COR-L47 (cell line): ENCODE results near the gene JAG2.

Experiments
- DNase-seq: peaks from one replicate; lab custom pipeline; 2025; lab: John Stamatoyannopoulos, UW

The JAG2 gene

GRCh38 chr14:105181549-105182295, 13.1 kb upstream of the JAG2 start:
- no peak for DNase-seq

DNA sequence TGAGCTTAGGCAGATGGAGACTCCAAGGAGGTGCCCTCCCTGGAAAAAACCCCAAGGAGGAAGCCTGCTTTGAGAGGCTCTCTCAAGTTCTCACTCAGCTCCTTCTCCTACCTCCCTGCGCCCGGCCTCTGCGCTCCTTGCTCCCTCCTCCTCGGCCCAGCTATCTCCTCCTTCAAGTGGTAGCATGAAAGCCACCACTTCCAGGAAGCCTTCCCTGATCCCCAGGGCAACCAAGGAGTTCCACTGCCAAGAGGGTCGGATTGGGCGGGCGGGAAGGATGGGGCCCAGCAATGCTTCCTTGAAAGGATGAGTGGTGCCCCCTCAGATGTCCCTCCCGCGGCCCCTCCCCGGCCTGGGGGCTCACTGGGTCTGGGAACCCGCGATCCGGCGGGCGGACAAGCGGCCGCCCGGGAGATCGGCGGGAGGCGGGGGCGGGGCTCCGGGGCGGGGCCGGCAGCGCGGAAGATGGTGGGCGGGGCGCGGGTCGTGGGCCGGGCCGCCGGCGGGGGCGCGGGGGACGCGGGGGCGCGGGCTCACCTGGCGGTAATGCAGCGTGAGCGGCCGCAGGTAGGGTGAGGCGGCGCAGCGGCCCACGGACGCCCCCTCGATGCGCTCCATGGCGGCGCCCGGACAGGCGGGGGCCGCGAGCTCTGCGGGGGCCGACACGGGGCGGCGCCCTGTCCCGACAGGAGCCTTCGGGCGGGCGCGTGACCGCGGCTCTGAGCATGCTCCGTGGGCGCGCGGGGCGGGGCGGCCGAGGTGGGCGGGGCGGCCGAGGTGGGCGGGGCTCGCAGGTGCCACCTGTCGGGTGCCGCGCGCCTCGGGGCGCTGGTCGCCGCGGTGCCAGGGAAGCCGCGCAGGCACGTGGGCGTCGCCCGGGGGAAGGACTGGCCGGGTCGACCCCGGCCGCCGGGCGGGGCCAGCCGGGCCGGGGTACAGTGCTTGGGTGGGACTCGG, 12.3 kb upstream of the JAG2 start, which contains the start of gene NUDT14:
TSS of gene NUDT14 (minus strand) at position 721 of the 957 bp plus-strand sequence. CDS start at position 618, 103 bp downstream.
- peak; percentile 83 for DNase-seq

GRCh38 chr14:105179191-105179590, 10.6 kb upstream of the JAG2 start:
- DNase-seq, result no peak

GRCh38 chr14:105178868-105179140, 10.2 kb upstream of the JAG2 start:
- no peak for DNase-seq

- DNase-seq, result no peak
Observed at GRCh38 chr14:105178069-105178867, 9.7 kb upstream of the JAG2 start.

DNA sequence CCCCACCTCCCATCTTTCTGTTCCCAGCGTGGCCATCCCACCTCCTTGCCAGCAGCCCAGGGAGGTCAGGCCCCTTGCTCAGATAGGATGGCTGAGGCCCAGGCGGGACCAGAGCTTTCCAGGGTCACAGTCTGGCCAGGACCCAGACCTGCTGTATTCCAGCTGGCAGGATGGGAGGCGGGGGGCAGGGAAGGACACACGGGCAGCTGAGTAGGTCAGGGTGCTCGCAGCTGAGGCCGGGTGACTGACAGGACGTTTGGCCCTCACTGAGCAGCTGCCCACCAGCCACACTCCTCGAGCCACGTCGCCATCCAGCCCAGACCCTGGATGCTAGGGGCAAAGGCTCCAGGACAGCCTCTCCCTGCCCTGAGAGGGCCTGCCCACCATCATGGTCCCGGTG, 8.5 kb upstream of the JAG2 start:
- DNase-seq, result no peak

GRCh38 chr14:105176513-105176912, 7.9 kb upstream of the JAG2 start:
- no peak for DNase-seq

DNA sequence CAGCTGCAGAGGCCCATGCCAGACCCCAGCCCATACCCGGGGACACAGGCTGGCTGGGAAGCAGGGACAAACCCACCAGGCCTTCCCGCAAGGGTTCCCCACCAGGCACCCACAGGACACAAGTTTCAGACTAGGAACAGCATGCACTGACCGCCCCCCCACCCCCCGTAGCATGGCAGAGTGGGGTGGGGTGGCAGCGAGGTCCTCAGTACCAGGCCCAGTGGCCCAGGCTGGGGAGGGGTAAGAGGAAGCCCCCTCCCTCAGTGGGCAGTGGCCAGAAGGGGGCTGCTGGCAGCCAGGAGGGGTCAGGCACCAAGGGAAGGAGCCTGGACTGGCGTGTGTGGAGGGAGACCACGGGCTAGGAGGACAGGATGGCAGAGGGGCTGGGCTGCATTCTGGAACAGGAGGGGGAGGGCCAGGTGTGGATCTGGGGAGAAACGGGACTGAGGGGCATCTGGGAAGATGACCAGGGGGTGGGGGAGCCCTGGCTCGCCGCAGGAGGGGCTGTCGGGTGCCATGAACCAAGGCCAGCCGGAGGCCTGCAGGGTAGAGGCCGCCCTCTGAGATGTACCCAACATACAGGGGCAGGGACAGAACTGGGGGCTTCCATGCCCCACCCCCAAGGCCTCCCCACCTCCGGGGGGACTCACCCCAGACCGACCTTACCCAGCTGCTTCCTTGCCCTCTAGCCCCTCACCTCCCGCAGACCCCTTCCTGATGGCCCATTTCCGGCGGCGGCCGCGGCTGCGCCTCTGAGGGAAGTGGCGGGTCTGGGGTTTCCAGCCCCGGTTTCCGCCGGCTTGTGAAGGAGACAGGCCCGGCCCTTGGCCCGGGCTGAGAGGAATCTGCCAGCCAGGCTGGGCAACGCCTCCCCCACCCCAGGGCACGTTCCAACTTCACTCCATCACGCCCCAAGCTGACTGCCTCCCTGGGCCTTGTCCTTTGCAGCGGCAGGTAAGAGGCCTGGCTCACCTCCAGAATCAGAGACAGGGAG, 5.6 kb upstream of the JAG2 start:
- DNase-seq, result no peak

DNA sequence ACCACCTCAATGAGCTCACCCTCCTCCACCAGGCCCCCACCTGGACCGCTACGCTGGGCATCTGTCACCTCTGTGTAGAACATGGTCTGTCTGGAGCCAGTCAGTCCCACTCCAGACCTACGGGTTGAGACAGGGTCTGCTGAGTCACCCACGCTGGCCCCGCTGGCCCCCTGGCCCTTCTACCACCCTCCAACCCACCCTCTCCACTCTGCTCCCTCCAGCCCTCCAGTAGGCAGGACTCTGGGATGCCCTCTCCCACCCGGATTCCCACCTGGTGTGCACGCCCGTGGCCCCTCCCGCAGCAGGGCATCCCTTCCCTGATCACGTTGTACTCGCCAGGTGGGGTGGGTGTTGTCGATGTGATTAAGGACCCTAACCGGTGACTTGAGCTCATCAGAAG, 4.6 kb upstream of the JAG2 start:
- no peak for DNase-seq

DNA sequence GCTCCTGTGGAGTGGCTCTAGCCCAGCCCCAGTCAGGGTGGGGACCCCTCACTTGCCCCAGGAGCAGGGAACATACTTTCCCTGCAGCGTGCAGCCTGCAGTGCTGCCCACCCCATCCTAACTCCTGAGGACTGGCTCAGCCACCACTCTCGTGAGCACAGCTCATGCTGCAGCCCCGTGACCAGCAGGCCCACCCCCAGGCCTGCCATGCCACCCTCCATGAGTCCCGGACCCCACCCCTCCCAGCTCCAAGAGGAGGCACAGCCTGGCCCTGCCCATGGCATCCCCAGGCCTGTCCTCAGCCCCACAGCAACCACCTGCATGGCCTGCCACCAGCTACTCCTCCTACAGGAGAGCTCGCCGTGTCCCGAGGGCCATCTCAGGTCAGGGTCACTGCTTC, 3.9 kb upstream of the JAG2 start:
- DNase-seq, result no peak

DNA sequence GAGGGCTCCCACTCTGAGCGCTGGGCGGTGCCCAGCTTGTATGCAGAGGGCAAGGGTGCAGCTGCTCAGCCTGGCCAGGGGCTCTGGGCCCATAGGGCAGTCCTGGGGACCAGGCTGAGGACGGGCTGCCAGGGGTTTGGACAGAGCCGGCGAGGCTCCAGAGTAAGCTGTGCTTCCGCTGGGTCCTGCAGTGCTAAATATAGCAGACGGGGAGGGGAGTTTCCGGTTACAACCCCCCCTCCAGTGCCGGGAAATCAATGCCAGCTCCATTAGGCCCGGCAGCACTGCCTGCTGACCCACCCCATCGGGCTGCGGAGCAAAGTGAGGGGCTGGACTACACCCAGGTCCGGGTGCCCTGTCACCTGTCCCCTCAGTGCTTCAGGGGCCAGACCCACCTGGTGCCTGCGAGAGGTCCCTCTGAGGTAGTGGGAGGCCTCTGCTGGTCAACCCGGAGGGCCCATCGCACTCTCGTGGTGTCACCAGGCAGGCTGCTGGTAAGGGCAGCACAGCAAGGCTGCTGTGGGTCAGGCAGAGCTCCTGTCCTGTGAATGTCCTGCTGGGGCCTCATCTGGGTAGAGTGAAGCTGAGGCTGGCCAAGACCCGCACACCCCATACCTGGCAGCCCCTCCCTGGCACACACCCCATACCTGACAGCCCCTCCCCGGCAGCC, 2.6 kb upstream of the JAG2 start:
- peak; percentile 84 for DNase-seq

DNA sequence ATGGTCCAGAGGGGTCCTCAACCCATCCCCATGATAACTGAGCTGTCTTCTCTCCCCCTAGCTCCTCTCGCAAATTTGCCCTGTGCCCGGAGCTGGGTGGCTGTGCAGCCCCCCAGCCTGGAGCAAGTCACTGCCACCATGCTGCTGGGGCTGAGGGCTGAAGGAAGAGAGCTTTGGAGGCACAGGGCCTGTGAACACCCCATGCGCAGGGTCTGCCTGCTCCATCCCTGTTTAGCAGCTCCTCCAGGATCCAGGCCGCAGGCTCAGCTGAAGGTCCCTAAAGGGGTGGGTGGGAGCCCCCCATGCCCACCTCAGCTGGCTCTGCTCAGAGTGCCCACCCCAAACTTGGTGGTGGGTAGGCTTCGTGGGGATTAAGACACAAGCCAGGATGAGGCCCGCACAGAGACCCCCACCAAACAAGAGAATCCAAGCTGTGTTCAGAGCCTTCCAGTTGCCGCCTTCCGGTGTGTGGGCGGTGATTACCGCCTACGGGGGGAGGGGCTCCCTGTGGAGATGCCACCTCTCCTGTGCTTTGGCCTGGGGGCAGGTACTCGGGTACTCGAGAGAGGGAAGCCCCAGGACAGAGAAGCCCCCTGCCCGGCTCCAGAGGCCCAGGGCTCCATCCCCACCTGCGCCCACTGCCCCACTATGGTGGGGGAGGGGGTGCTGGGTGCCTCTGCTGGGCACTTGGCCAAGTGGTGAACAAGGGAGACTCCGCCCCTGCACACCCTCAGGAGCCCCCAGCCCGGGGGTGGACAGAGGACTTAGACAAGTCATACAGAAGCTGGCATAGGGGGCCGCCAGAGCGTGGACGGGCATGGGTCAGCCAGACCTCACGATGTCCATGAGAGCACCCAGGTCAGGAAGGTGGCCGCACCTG, 1.4 kb upstream of the JAG2 start:
- peak; percentile 55 for DNase-seq

GRCh38 chr14:105168979-105169507, 467 bp upstream of the JAG2 start:
- no peak for DNase-seq

GRCh38 chr14:105168093-105168420, 519 bp downstream of the JAG2 start:
- DNase-seq, result no peak

GRCh38 chr14:105167303-105168092, 1.1 kb downstream of the JAG2 start:
- DNase-seq, result peak; percentile 45

DNA sequence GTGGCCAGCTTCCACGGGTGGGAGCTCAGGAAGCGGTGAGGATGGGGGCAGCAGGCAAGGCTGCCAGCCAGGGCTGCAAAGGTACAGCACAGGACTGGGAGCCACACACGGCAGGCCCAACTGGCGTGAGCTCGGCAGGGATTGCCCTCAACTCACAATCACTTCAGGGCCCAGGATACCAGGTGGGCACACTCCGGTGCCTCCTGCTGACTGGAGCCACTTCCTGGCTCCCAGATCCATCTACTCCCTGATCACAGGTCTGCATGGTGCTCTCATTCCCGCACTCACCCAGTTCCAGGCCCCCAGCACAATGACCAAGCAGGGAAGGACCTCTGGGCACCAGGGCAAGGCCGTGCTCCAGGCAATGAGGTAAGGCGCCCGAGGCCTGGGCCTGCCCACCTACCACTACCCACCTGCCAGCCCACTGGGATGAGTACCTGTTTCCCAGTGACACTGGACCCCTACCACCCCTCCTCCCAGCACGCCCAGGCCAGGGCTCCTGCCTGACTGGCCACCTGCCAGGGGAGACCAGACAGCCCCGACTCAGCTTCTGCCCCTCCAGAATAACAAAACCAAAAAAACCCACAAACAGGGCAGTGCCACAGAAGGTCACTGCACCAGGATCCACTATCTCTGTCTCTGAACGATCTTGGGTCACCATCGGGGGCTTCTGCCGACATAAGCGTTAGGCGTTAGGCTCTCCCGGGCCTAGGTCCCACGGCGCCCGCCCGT, 1.8 kb downstream of the JAG2 start:
- DNase-seq, result no peak

DNA sequence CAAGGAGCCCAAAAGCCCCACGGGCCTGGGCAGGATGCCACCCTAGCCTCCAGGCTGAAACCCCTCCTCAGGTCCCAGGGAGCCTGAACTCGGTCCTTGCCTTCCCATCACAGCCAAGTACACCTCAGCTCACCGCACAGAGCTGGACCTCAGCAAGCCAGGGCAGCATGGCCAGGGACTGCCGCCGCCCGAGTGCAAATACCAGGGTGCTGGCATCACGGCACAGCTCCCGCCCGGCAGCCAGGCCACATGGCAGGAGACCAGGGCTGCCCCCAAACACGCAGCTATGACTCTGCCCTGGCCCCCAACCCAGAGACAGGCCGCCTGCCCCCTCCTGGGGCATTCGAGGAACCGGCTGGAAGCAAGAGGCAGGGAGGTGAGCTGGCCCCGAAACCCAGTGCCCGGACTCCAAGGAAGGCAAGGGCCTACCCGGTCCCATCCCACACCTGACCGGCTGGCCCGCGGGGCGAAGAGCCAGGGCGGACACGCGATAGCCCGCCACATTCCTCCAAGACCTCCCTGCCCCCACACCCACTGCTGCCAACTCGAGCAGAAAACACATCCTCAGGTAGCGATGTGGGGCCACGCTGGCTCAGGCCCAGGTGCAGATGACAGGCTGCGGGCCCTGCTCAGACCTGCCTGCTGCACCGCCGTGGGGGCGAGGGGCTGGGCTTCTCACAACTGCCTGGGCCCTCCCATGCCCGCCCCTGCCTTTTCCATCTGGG, 2.7 kb downstream of the JAG2 start:
- DNase-seq, result no peak
